CD4-positive, alpha-beta T cell treated with Interleukin-10 for 1 hour (primary cell): ENCODE results near the gene PCDHB11.
"Not testable (repeated sequence)": the region's sequence is repeated elsewhere in the genome, so short reads cannot be mapped to it uniquely, and the experiment has no call there.

Experiments used
- DNase-seq: peaks from one replicate; pipeline ENCODE4 v3.0.0-alpha.2; 2020

Gene PCDHB11

GRCh38 chr5:141246971-141247370 lies 47.5 kb downstream of the PCDHB11 start:
- DNase-seq, result not testable (repeated sequence)

- DNase-seq, result not testable (repeated sequence)
These were observed 48.0 kb downstream of the PCDHB11 start for GRCh38 chr5:141247434-141247833.

DNA sequence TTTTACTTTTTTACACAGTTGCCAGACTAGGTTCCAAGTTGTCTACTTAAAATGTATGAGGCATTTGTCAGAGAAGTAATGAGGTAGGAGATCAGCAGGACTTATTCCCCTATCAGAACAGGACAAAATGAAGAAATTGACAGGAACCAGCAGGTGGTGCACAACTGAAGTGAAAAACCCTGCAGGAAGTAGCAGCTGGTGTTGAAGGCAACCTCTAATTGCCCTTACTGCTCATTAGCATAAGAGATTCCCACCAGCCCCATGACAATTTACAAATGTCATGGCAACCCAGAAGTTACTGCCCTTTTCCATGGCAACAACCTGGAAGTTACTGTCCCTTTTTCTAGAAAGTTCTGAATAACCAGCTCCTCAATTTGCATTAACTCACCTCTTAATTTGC lies 51.1 kb downstream of the PCDHB11 start:
- DNase-seq, result no peak
